Measurements from ENCODE around the gene SAMD1. TPM values are rescaled to one million over a fixed set of nuclear protein-coding genes. Genes with fewer than 3 reads are reported as not detected.
"Not testable (repeated sequence)": the region's sequence is repeated elsewhere in the genome, so short reads cannot be mapped to it uniquely, and the experiment has no call there.

SAMD1 gene
- total RNA-seq, 1 experiment from 2014 or later: 56.0 TPM

GRCh38 chr19:14052470-14052869 lies 38.1 kb downstream of the SAMD1 start:
- POLR2A ChIA-PET (ENCODE audit: low non-redundant PET): no interaction called here
- no peaks in the 10 kb centered on the region for H3K9me3 ChIP-seq (ENCODE audit: low read depth, low read length, poor library complexity, severe bottlenecking)
- intact Hi-C loops (cut with micrococcal nuclease; ENCODE audit: unreplicated experiment): no loop called here
- CTCF ChIA-PET: no interaction called here
- no peak overlapping the region for H3K27ac ChIP-seq (ENCODE audit: low read depth, low read length, poor library complexity, severe bottlenecking)
- no peaks in the 10 kb centered on the region for H3K4me1 ChIP-seq (ENCODE audit: insufficient read depth, low read length, poor library complexity, severe bottlenecking)
- no peaks in the 10 kb centered on the region for H3K36me3 ChIP-seq (ENCODE audit: insufficient read depth, low read length, poor library complexity, severe bottlenecking)
- no peak overlapping the region for H3K4me3 ChIP-seq (ENCODE audit: low read depth, low read length, poor library complexity, severe bottlenecking)
- DNase-seq (ENCODE audit: low spot score): no peak
- BruUV-seq (replicated peaks): no TSS peak
- H3K27me3 ChIP-seq (replicated peaks; ENCODE audit: insufficient read depth, low read depth, low read length, poor library complexity): no peaks in the 10 kb centered on the region
- no peak for TF ChIP-seq EZH2 (IDR thresholded peaks at IDR 0.05; ENCODE audit: borderline replicate concordance, low read depth, low read length, poor library complexity, severe bottlenecking)

- Histone ChIP-seq H3K36me3 (ENCODE audit: insufficient read depth, low read length, poor library complexity, severe bottlenecking) (no peaks in the 10 kb centered on the region), H3K27ac (ENCODE audit: low read depth, low read length, poor library complexity, severe bottlenecking) (no peak overlapping the region), H3K4me1 (ENCODE audit: insufficient read depth, low read length, poor library complexity, severe bottlenecking) (no peaks in the 10 kb centered on the region), H3K9me3 (ENCODE audit: low read depth, low read length, poor library complexity, severe bottlenecking) (no peaks in the 10 kb centered on the region), H3K4me3 (ENCODE audit: low read depth, low read length, poor library complexity, severe bottlenecking) (no peak overlapping the region), H3K27me3 (replicated peaks; ENCODE audit: insufficient read depth, low read depth, low read length, poor library complexity) (no peaks in the 10 kb centered on the region)
- BruUV-seq (replicated peaks): no TSS peak
- intact Hi-C loops (cut with micrococcal nuclease; ENCODE audit: unreplicated experiment): no loop called here
- ChIA-PET POLR2A (ENCODE audit: low non-redundant PET) (no interaction called here), CTCF (no interaction called here)
- TF ChIP-seq CTCF (conservative IDR thresholded peaks at IDR 0.05; ENCODE audit: low read depth, low read length) (no peak), EZH2 (IDR thresholded peaks at IDR 0.05; ENCODE audit: borderline replicate concordance, low read depth, low read length, poor library complexity, severe bottlenecking) (no peak)
- DNase-seq (ENCODE audit: low spot score): no peak
Measured at GRCh38 chr19:14051980-14052379, 38.6 kb downstream of the SAMD1 start.

GRCh38 chr19:14050961-14051360 lies 39.6 kb downstream of the SAMD1 start:
- intact Hi-C loops (cut with micrococcal nuclease; ENCODE audit: unreplicated experiment); H3K27ac ChIP-seq (ENCODE audit: low read depth, low read length, poor library complexity, severe bottlenecking); CTCF ChIA-PET: not testable (repeated sequence)

GRCh38 chr19:14050512-14050911 lies 40.0 kb downstream of the SAMD1 start:
- POLR2A ChIA-PET (ENCODE audit: low non-redundant PET): no interaction called here
- H3K9me3 ChIP-seq (ENCODE audit: low read depth, low read length, poor library complexity, severe bottlenecking): no peaks in the 10 kb centered on the region
- DNase-seq (ENCODE audit: low spot score): no peak
- H3K4me1 ChIP-seq (ENCODE audit: insufficient read depth, low read length, poor library complexity, severe bottlenecking): no peaks in the 10 kb centered on the region
- intact Hi-C loops (cut with micrococcal nuclease; ENCODE audit: unreplicated experiment): no loop called here
- TF ChIP-seq EZH2 (IDR thresholded peaks at IDR 0.05; ENCODE audit: borderline replicate concordance, low read depth, low read length, poor library complexity, severe bottlenecking) (no peak), CTCF (conservative IDR thresholded peaks at IDR 0.05; ENCODE audit: low read depth, low read length) (no peak)
- CTCF ChIA-PET: interaction anchor here (0.6 kb wide), 1 partner anchor 29 kb away, joined by 4 read pairs; no protein-coding TSS in a partner anchor
- H3K27ac ChIP-seq (ENCODE audit: low read depth, low read length, poor library complexity, severe bottlenecking): no peak overlapping the region
- no TSS peak for BruUV-seq (replicated peaks)
- H3K36me3 ChIP-seq (ENCODE audit: insufficient read depth, low read length, poor library complexity, severe bottlenecking): no peaks in the 10 kb centered on the region
- H3K4me3 ChIP-seq (ENCODE audit: low read depth, low read length, poor library complexity, severe bottlenecking): no peak overlapping the region
- H3K27me3 ChIP-seq (replicated peaks; ENCODE audit: insufficient read depth, low read depth, low read length, poor library complexity): no peaks in the 10 kb centered on the region

More at GRCh38 chr19:14050961-14051360, 39.6 kb downstream of the SAMD1 start:
- H3K4me3 ChIP-seq (ENCODE audit: low read depth, low read length, poor library complexity, severe bottlenecking); DNase-seq (ENCODE audit: low spot score); H3K27me3 ChIP-seq (replicated peaks; ENCODE audit: insufficient read depth, low read depth, low read length, poor library complexity); H3K9me3 ChIP-seq (ENCODE audit: low read depth, low read length, poor library complexity, severe bottlenecking); POLR2A ChIA-PET (ENCODE audit: low non-redundant PET); H3K4me1 ChIP-seq (ENCODE audit: insufficient read depth, low read length, poor library complexity, severe bottlenecking); H3K36me3 ChIP-seq (ENCODE audit: insufficient read depth, low read length, poor library complexity, severe bottlenecking); BruUV-seq (replicated peaks): not testable (repeated sequence)
